ENCODE results near the gene ARID3B.

- TF ChIP-seq, protein P1, sequence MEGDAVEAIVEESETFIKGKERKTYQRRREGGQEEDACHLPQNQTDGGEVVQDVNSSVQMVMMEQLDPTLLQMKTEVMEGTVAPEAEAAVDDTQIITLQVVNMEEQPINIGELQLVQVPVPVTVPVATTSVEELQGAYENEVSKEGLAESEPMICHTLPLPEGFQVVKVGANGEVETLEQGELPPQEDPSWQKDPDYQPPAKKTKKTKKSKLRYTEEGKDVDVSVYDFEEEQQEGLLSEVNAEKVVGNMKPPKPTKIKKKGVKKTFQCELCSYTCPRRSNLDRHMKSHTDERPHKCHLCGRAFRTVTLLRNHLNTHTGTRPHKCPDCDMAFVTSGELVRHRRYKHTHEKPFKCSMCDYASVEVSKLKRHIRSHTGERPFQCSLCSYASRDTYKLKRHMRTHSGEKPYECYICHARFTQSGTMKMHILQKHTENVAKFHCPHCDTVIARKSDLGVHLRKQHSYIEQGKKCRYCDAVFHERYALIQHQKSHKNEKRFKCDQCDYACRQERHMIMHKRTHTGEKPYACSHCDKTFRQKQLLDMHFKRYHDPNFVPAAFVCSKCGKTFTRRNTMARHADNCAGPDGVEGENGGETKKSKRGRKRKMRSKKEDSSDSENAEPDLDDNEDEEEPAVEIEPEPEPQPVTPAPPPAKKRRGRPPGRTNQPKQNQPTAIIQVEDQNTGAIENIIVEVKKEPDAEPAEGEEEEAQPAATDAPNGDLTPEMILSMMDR (IDR thresholded peaks at IDR 0.05): no peak
- no peak for TF ChIP-seq POLR2A (IDR thresholded peaks at IDR 0.05)
Measured at GRCh38 chr15:74613089-74613952, 72.3 kb downstream of the ARID3B start.

All from testis (tissue), 2 donors.